HG03025 (cell line): ENCODE data around the gene TCP11L2.
"Not testable (repeated sequence)": the region's sequence is repeated elsewhere in the genome, so short reads cannot be mapped to it uniquely, and the experiment has no call there.

ENCODE experiments used
- ATAC-seq: cut with Tn5 transposase; IDR thresholded peaks from one replicate; pipeline ENCODE4 v1.9.1; 2021; ENCODE audit warnings: mild to moderate bottlenecking, moderate library complexity; ENCODE audit not compliant: unreplicated experiment, low FRiP score

TCP11L2 gene

GRCh38 chr12:106304001-106304421 is 1.5 kb downstream of the TCP11L2 start:
- ATAC-seq, result no peak

GRCh38 chr12:106304797-106305196 is 2.3 kb downstream of the TCP11L2 start:
- ATAC-seq, result no peak

- ATAC-seq, result no peak
Measured at GRCh38 chr12:106305376-106305775, 2.8 kb downstream of the TCP11L2 start.

GRCh38 chr12:106307181-106307580 is 4.6 kb downstream of the TCP11L2 start:
- ATAC-seq, result no peak

GRCh38 chr12:106308121-106308520 is 5.6 kb downstream of the TCP11L2 start:
- no peak for ATAC-seq

- ATAC-seq, result no peak
Measured at GRCh38 chr12:106308611-106309010, 6.1 kb downstream of the TCP11L2 start.

- no peak for ATAC-seq
Measured at GRCh38 chr12:106309671-106310505, 7.4 kb downstream of the TCP11L2 start.

GRCh38 chr12:106310687-106311086 is 8.2 kb downstream of the TCP11L2 start:
- ATAC-seq, result no peak

- no peak for ATAC-seq
Measured at GRCh38 chr12:106311139-106311538, 8.6 kb downstream of the TCP11L2 start.

GRCh38 chr12:106313413-106313812 is 10.9 kb downstream of the TCP11L2 start:
- not testable (repeated sequence) for ATAC-seq

GRCh38 chr12:106315523-106315922 is 13.0 kb downstream of the TCP11L2 start:
- ATAC-seq, result no peak

GRCh38 chr12:106317406-106318082 is 15.0 kb downstream of the TCP11L2 start:
- ATAC-seq, result no peak

- ATAC-seq, result no peak
Measured at GRCh38 chr12:106321139-106321850, 18.8 kb downstream of the TCP11L2 start.

- ATAC-seq, result no peak
Measured at GRCh38 chr12:106323537-106323936, 21.0 kb downstream of the TCP11L2 start.

GRCh38 chr12:106327309-106327869 is 24.9 kb downstream of the TCP11L2 start:
- no peak for ATAC-seq

- no peak for ATAC-seq
Measured at GRCh38 chr12:106328735-106329134, 26.2 kb downstream of the TCP11L2 start.

GRCh38 chr12:106329231-106329982 is 26.9 kb downstream of the TCP11L2 start:
- ATAC-seq, result no peak

GRCh38 chr12:106331599-106331998 is 29.1 kb downstream of the TCP11L2 start:
- ATAC-seq, result no peak

- no peak for ATAC-seq
Measured at GRCh38 chr12:106332536-106332935, 30.0 kb downstream of the TCP11L2 start.

- no peak for ATAC-seq
Measured at GRCh38 chr12:106333010-106333409, 30.5 kb downstream of the TCP11L2 start.
